K562 (cell line): ENCODE data around the gene DCP2. TPM values are rescaled to one million over a fixed set of nuclear protein-coding genes. Genes with fewer than 3 reads are reported as not detected.

Experiments
- ATAC-seq: fragments of 200-7000 bp; cut with Tn5 transposase; 3 replicates; pipeline ENCODE4 v1.9.1; 2020; ENCODE audit warnings: moderate library complexity
- BruUV-seq: library from RNA; stranded (reverse); fragments of 400-500 nt; replicated peaks from 2 replicates; lab custom pipeline; 2021; lab: Mats Ljungman, UMichigan
- CTCF ChIA-PET: fragments of 300-600 bp; formaldehyde crosslinking; extraction: SDS; loops from one replicate; lab custom pipeline; 2021; ENCODE audit warnings: low intra/inter-chr PET ratio; lab: Yijun Ruan, JAX
- POLR2A ChIA-PET: fragments of 300-600, 350-650 bp; sonication (Branson Sonifier 250); formaldehyde crosslinking; extraction: SDS; loops from one replicate; lab custom pipeline; 2021; ENCODE audit warnings: antibody characterized with exemption, inconsistent platforms; lab: Yijun Ruan, JAX
- DNase-seq, 4 experiments: peaks; one replicate each; pipeline versions ENCODE4 v3.0.0 to v3.0.0-alpha.2; 2011 to 2018; ENCODE audit warnings: low spot score in 3 of 4, mixed read lengths in 3 of 4; ENCODE audit errors: extremely low read depth in 1 of 4
- FAIRE-seq: peaks from 2 replicates; lab custom pipeline; 2011; peaks lifted over from hg19 to GRCh38; lab: Jason Lieb, UNC
- H2AFZ ChIP-seq: 2 replicates; pipeline ENCODE4 v1.6.0; 2011; ENCODE audit warnings: low read depth, low read length, control low read depth, inconsistent platforms
- H3K27ac ChIP-seq: fragments of 200-600 bp; 3 replicates; pipeline ENCODE4 v1.8.0; 2011; ENCODE audit warnings: low read depth, mild to moderate bottlenecking, control low read depth, inconsistent platforms, low read length, moderate library complexity, mixed read lengths; ENCODE audit errors: extremely low read depth
- H3K27me3 ChIP-seq, 2 experiments: fragments of 300-600 bp in 1 of 2; 2 replicates in 1 of 2; 3 replicates in 1 of 2; pipeline versions ENCODE4 v1.6.0 to v1.8.0; 2011; ENCODE audit warnings: inconsistent platforms in 2 of 2, low read length in 2 of 2, mild to moderate bottlenecking in 1 of 2, mixed read lengths in 1 of 2, moderate library complexity in 1 of 2; ENCODE audit not compliant: control insufficient read depth in 2 of 2, insufficient read depth in 2 of 2
- H3K36me3 ChIP-seq: fragments of 300-600 bp; 3 replicates; pipeline ENCODE4 v1.8.0; 2011; ENCODE audit warnings: mild to moderate bottlenecking, low read length, inconsistent platforms; ENCODE audit not compliant: control insufficient read depth, insufficient read depth
- H3K4me1 ChIP-seq, 2 experiments: fragments of 200-600 bp in 1 of 2; replicated peaks in 1 of 2; 2 replicates in 1 of 2; 3 replicates in 1 of 2; pipeline versions ENCODE4 v1.5.1 to v1.8.0; 2011; ENCODE audit warnings: inconsistent platforms in 2 of 2, low read length in 2 of 2, mild to moderate bottlenecking in 1 of 2, mixed read lengths in 1 of 2, moderate library complexity in 1 of 2; ENCODE audit not compliant: control insufficient read depth in 2 of 2, insufficient read depth in 2 of 2
- H3K4me2 ChIP-seq: 2 replicates; pipeline ENCODE4 v1.6.1; 2011; ENCODE audit warnings: low read length, control low read depth, inconsistent platforms, mixed read lengths; ENCODE audit not compliant: insufficient read depth
- H3K4me3 ChIP-seq: fragments of 200-600 bp; sonication (generic), shearing (Covaris generic); 2 replicates; pipeline ENCODE4 v1.5.1; 2016; ENCODE audit warnings: control low read depth, inconsistent platforms
- H3K79me2 ChIP-seq: fragments of 200-600 bp; 3 replicates; pipeline ENCODE4 v1.8.0; 2011; ENCODE audit warnings: low read length, inconsistent platforms; ENCODE audit not compliant: control insufficient read depth, insufficient read depth
- H3K9ac ChIP-seq, 2 experiments: 2 replicates each; pipeline versions ENCODE4 v1.6.0 to v1.6.1; 2011; ENCODE audit warnings: low read depth in 2 of 2, low read length in 2 of 2, control low read depth in 1 of 2, inconsistent platforms in 1 of 2, mild to moderate bottlenecking in 1 of 2, mixed read lengths in 1 of 2; ENCODE audit not compliant: insufficient read depth in 1 of 2
- H3K9me1 ChIP-seq: one replicate; pipeline ENCODE4 v1.6.0; 2011; ENCODE audit warnings: inconsistent platforms, mild to moderate bottlenecking, low read length, moderate library complexity; ENCODE audit not compliant: control insufficient read depth, insufficient read depth
- H3K9me3 ChIP-seq: replicated peaks from 2 replicates; pipeline ENCODE4 v1.5.1; 2011; ENCODE audit warnings: low read depth, low read length, inconsistent platforms; ENCODE audit not compliant: control insufficient read depth, insufficient read depth
- H4K20me1 ChIP-seq: replicated peaks from 2 replicates; pipeline ENCODE4 v1.6.1; 2011; ENCODE audit warnings: low read length, inconsistent platforms, mixed read lengths; ENCODE audit not compliant: control insufficient read depth, insufficient read depth
- ATF6 ChIP-seq: sonication (generic); formaldehyde crosslinking; IDR thresholded peaks from 2 replicates; pipeline ENCODE4 v1.4.0; 2020; ENCODE audit warnings: mild to moderate bottlenecking, missing genetic modification reagents
- ATF7 ChIP-seq: fragments of 450-650 bp; IDR thresholded peaks from 2 replicates; pipeline ENCODE4 v1.7.1; 2014; ENCODE audit warnings: mild to moderate bottlenecking, moderate library complexity
- BRF2 ChIP-seq: IDR thresholded peaks from 3 replicates; pipeline ENCODE4 v1.6.1; 2011; ENCODE audit warnings: borderline replicate concordance, mild to moderate bottlenecking; ENCODE audit not compliant: insufficient read length, insufficient read depth
- KDM4B ChIP-seq, 2 experiments: fragments of 450-650 bp in 1 of 2; sonication (generic) in 1 of 2; IDR thresholded peaks; 2 replicates each; pipeline ENCODE4 v1.6.1; 2016 to 2017; ENCODE audit warnings: borderline replicate concordance in 2 of 2, antibody characterized with exemption in 1 of 2, low read depth in 1 of 2, mild to moderate bottlenecking in 1 of 2
- RFX7 ChIP-seq: fragments of 250-450 bp; sonication (Bioruptor Pico); IDR thresholded peaks from 2 replicates; pipeline ENCODE4 v1.5.1; 2021; ENCODE audit warnings: mild to moderate bottlenecking
- STAG1 ChIP-seq: sonication (generic); formaldehyde crosslinking; IDR thresholded peaks from 2 replicates; pipeline ENCODE4 v1.5.0; 2020; ENCODE audit warnings: missing genetic modification reagents, borderline replicate concordance
- TAF9B ChIP-seq: fragments of 450-650 bp; IDR thresholded peaks from 2 replicates; pipeline ENCODE4 v1.6.1; 2018; ENCODE audit warnings: mild to moderate bottlenecking; ENCODE audit not compliant: partially characterized antibody
- ZKSCAN3 ChIP-seq: fragments of 250-450 bp; sonication (Bioruptor Pico); IDR thresholded peaks from 2 replicates; pipeline ENCODE4 v1.4.0; 2020
- ZNF830 ChIP-seq: fragments of 250-450 bp; sonication (Bioruptor Pico); IDR thresholded peaks from 2 replicates; pipeline ENCODE4 v1.5.0; 2021; ENCODE audit warnings: mild to moderate bottlenecking
- WGBS: fragments of 100-300 bp; shearing (Covaris generic); methylation state at CpG from one replicate; pipeline ENCODE4 v1.1.6; 2016; ENCODE audit warnings: low coverage, mixed read lengths; ENCODE audit not compliant: insufficient coverage; ENCODE audit errors: missing lambda C conversion rate; 5-methylcytosine and 5-hydroxymethylcytosine counted together
- in situ Hi-C: fragments of 300-500 bp; cut with MboI; formaldehyde crosslinking; loops from 4 replicates; pipeline ENCODE4 v1.15.0; 2018; ENCODE audit warnings: inconsistent platforms, mixed read lengths
- intact Hi-C: fragments of 100-400 bp; cut with micrococcal nuclease; formaldehyde crosslinking; loops from 2 replicates; pipeline ENCODE4 v1.14.2; 2022
- polyA plus RNA-seq, 8 experiments: library from polyadenylated mRNA; depleted of rRNA in 4 of 8; stranded (reverse) in 5 of 8; unstranded in 3 of 8; fragments of >200 nt; fragmentation: Nextera tagmentation in 2 of 8; fragmentation: Illumina TruSeq in 1 of 8; extraction: Ambion mirVana in 2 of 8; extraction: Trizol in 1 of 8; gene quantifications; 2 replicates each; pipeline versions ENCODE4 v1.2.1 to v1.2.3, GENCODE V29; 2011 to 2014; ENCODE audit warnings: inconsistent platforms in 1 of 8, missing spikeins in 1 of 8
- total RNA-seq, 7 experiments: library from RNA; depleted of rRNA in 6 of 7; stranded (reverse); fragments of >200 nt in 6 of 7; fragmentation: Illumina TruSeq in 2 of 7; extraction: Trizol in 2 of 7; gene quantifications; 2 replicates each; pipeline versions ENCODE4 v1.2.1 to v1.2.3, GENCODE V29; 2011 to 2021; ENCODE audit warnings: low replicate concordance in 1 of 7
- TF ChIP-seq, protein P1 (sequence below): sonication (generic); formaldehyde crosslinking; IDR thresholded peaks from 2 replicates; pipeline ENCODE4 v1.9.0; 2022; ENCODE audit warnings: mild to moderate bottlenecking, missing genetic modification reagents

The DCP2 gene
- total and polyA plus RNA-seq, 9 of the 15 experiments (the other 6 are each of a cell fraction or from before 2014, with no cell fraction given) = 25.9 to 109 (median 46.7) TPM

- no peaks in the 10 kb centered on the region for H3K4me1 ChIP-seq
- H3K9me3 ChIP-seq = no peaks in the 10 kb centered on the region
- POLR2A ChIA-PET = interaction anchor here (0.6 to 1.6 kb wide), 3 partner anchors 19 to 57 kb away, joined by 3 to 4 read pairs (median 3); no protein-coding TSS in a partner anchor
Measured at GRCh38 chr5:113061846-113062780, 85.5 kb downstream of the DCP2 start.

More at GRCh38 chr5:113061846-113062780, 85.5 kb downstream of the DCP2 start:
- Histone ChIP-seq H2AFZ (no peak overlapping the region), H3K79me2 (no peaks in the 10 kb centered on the region), H3K27ac (no peak overlapping the region), H3K4me2 (no peak overlapping the region), H3K9me1 (no peaks in the 10 kb centered on the region), H3K4me3 (no peak overlapping the region), H3K9ac (no peak overlapping the region), H3K36me3 (no peaks in the 10 kb centered on the region), H3K27me3 (peaks cover 5 to 24% of the 10 kb centered on the region in 2 experiments; a peak in 4 of 5 replicates), H4K20me1 (no peaks in the 10 kb centered on the region)
- TF ChIP-seq BRF2 = no peak
- no peak for TF ChIP-seq TAF9B
- no peak for TF ChIP-seq RFX7 (CRISPR knock-in tag)
- no peak for TF ChIP-seq ZKSCAN3
- TF ChIP-seq, protein P1, sequence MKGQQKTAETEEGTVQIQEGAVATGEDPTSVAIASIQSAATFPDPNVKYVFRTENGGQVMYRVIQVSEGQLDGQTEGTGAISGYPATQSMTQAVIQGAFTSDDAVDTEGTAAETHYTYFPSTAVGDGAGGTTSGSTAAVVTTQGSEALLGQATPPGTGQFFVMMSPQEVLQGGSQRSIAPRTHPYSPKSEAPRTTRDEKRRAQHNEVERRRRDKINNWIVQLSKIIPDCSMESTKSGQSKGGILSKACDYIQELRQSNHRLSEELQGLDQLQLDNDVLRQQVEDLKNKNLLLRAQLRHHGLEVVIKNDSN (CRISPR knock-in tag) = no peak
- TF ChIP-seq STAG1 (CRISPR knock-in tag) = no peak
- no peak for TF ChIP-seq KDM4B (IDR thresholded peaks at IDR 0.05; ENCODE audit: borderline replicate concordance in 2 of 2, low read depth in 1 of 2)
- TF ChIP-seq ZNF830 = no peak
- no peak for TF ChIP-seq ATF7
- no peak for TF ChIP-seq ATF6 (CRISPR knock-in tag)
- in situ Hi-C loops (no loop called here), intact Hi-C loops (no loop called here)
- FAIRE-seq (no peak), ATAC-seq (no peak), DNase-seq (no peak)
- no TSS peak for BruUV-seq
- CTCF ChIA-PET = no interaction called here
- WGBS = 20% methylated on average over 5 of the region's 5 CpGs
